A549 (cell line): ENCODE results near the gene CCDC137. TPM values are rescaled to one million over a fixed set of nuclear protein-coding genes. Genes with fewer than 3 reads are reported as not detected.
A peak's percentile ranks its signal among the peaks of the same experiment; 100 is the strongest.
"Not testable (repeated sequence)": the region's sequence is repeated elsewhere in the genome, so short reads cannot be mapped to it uniquely, and the experiment has no call there.

Source experiments
- ATAC-seq, 2 experiments: fragments of 200-7000 bp in 1 of 2; fragments of >200 bp in 1 of 2; cut with Nextera tagmentation in 1 of 2; cut with Tn5 transposase in 1 of 2; 3 replicates each; pipeline versions ENCODE4 v1.8.0 to v1.9.1; 2018 to 2020; ENCODE audit warnings: mild to moderate bottlenecking in 1 of 2, moderate library complexity in 1 of 2
- CTCF ChIA-PET: fragments of 300-600 bp; sonication (Branson Sonifier 250); formaldehyde crosslinking; extraction: SDS; loops from one replicate; lab custom pipeline; 2021; ENCODE audit warnings: antibody characterized with exemption, inconsistent platforms; lab: Yijun Ruan, JAX
- POLR2A ChIA-PET: fragments of 350-600 bp; formaldehyde crosslinking; extraction: SDS; loops from one replicate; lab custom pipeline; 2021; ENCODE audit warnings: antibody characterized with exemption, inconsistent platforms; lab: Yijun Ruan, JAX
- DNase-seq, 2 experiments: peaks; one replicate each; pipeline versions ENCODE4 v3.0.0 to v3.0.0-alpha.2; 2011 to 2016; ENCODE audit warnings: low read depth in 1 of 2, low spot score in 1 of 2
- FAIRE-seq: peaks from 2 replicates; lab custom pipeline; 2011; peaks lifted over from hg19 to GRCh38; lab: Jason Lieb, UNC
- H3K27ac ChIP-seq, 2 experiments: fragments of >200 bp; sonication (Bioruptor Twin); formaldehyde crosslinking; 3 replicates each; pipeline ENCODE4 v1.5.1; 2016 to 2017
- H3K4me1 ChIP-seq: fragments of >200 bp; sonication (Bioruptor Twin); formaldehyde crosslinking; 3 replicates; pipeline ENCODE4 v1.6.1; 2016
- H3K4me2 ChIP-seq: fragments of >200 bp; sonication (Bioruptor Twin); formaldehyde crosslinking; 3 replicates; pipeline ENCODE4 v1.6.1; 2016
- H3K4me3 ChIP-seq: fragments of >200 bp; sonication (Bioruptor Twin); formaldehyde crosslinking; 3 replicates; pipeline ENCODE4 v1.5.1; 2016
- H3K9me3 ChIP-seq: fragments of >200 bp; sonication (Bioruptor Twin); formaldehyde crosslinking; 3 replicates; pipeline ENCODE4 v1.6.1; 2016
- BCL3 ChIP-seq: fragments of >200 bp; sonication (Bioruptor Twin); formaldehyde crosslinking; IDR thresholded peaks from 3 replicates; pipeline ENCODE4 v1.6.1; 2016
- CBX8 ChIP-seq: fragments of 200-600 bp; sonication (generic); IDR thresholded peaks from 2 replicates; pipeline ENCODE4 v1.6.1; 2016
- CHD2 ChIP-seq: fragments of 150-350 bp; IDR thresholded peaks from 2 replicates; pipeline ENCODE4 v1.6.1; 2014; ENCODE audit warnings: low read length; ENCODE audit not compliant: partially characterized antibody
- EHF ChIP-seq: fragments of 250-450 bp; sonication (Bioruptor Pico); IDR thresholded peaks from 2 replicates; pipeline ENCODE4 v1.5.0; 2020; ENCODE audit warnings: mild to moderate bottlenecking
- ESRRA ChIP-seq: fragments of 150-350 bp; IDR thresholded peaks from 2 replicates; pipeline ENCODE4 v1.6.1; 2014; ENCODE audit warnings: mild to moderate bottlenecking, low read length, borderline replicate concordance
- FOSB ChIP-seq: fragments of 250-450 bp; sonication (Bioruptor Pico); IDR thresholded peaks from 2 replicates; pipeline ENCODE4 v1.5.0; 2020; ENCODE audit warnings: mild to moderate bottlenecking, moderate library complexity
- FOXS1 ChIP-seq: fragments of 250-450 bp; sonication (Bioruptor Pico); IDR thresholded peaks from 2 replicates; pipeline ENCODE4 v1.5.0; 2020; ENCODE audit warnings: mild to moderate bottlenecking, moderate library complexity
- GATA3 ChIP-seq: IDR thresholded peaks from 2 replicates; pipeline ENCODE4 v1.6.1; 2012; ENCODE audit warnings: borderline replicate concordance
- HDAC2 ChIP-seq: fragments of 200-600 bp; sonication (generic); IDR thresholded peaks from 2 replicates; pipeline ENCODE4 v1.6.1; 2016
- HEYL ChIP-seq: fragments of 250-450 bp; sonication (Bioruptor Pico); IDR thresholded peaks from 2 replicates; pipeline ENCODE4 v1.8.0; 2021; ENCODE audit warnings: mild to moderate bottlenecking, moderate library complexity
- HOXB13 ChIP-seq: fragments of 250-450 bp; sonication (Bioruptor Pico); IDR thresholded peaks from 2 replicates; pipeline ENCODE4 v1.5.0; 2020; ENCODE audit warnings: low read depth, mild to moderate bottlenecking, moderate library complexity
- JUN ChIP-seq, 2 experiments: fragments of >200 bp; sonication (Bioruptor Twin); formaldehyde crosslinking; IDR thresholded peaks; 2 replicates in 1 of 2; 3 replicates in 1 of 2; pipeline ENCODE4 v1.6.1; 2016 to 2017
- MAZ ChIP-seq: fragments of 150-350 bp; IDR thresholded peaks from 2 replicates; pipeline ENCODE4 v1.6.1; 2014; ENCODE audit warnings: antibody characterized with exemption, low read depth, low read length, borderline replicate concordance
- NPAS2 ChIP-seq: fragments of 250-450 bp; sonication (Bioruptor Pico); IDR thresholded peaks from 2 replicates; pipeline ENCODE4 v1.8.0; 2022; ENCODE audit warnings: mild to moderate bottlenecking, moderate library complexity, borderline replicate concordance
- PBX3 ChIP-seq: IDR thresholded peaks from 2 replicates; pipeline ENCODE4 v1.6.1; 2012
- PHF8 ChIP-seq: fragments of 200-600 bp; sonication (generic); IDR thresholded peaks from 2 replicates; pipeline ENCODE4 v1.6.1; 2016; ENCODE audit warnings: low read depth, mild to moderate bottlenecking, antibody characterized with exemption, moderate library complexity, borderline replicate concordance
- RARB ChIP-seq: fragments of 250-450 bp; sonication (Bioruptor Pico); IDR thresholded peaks from 2 replicates; pipeline ENCODE4 v1.8.0; 2021; ENCODE audit warnings: mild to moderate bottlenecking, moderate library complexity
- RCOR1 ChIP-seq: fragments of 150-350 bp; IDR thresholded peaks from 2 replicates; pipeline ENCODE4 v1.6.1; 2014; ENCODE audit warnings: antibody characterized with exemption, low read length, low read depth
- TFCP2L1 ChIP-seq: fragments of 250-450 bp; sonication (Bioruptor Pico); IDR thresholded peaks from 2 replicates; pipeline ENCODE4 v1.5.0; 2021; ENCODE audit warnings: mild to moderate bottlenecking
- TP53 ChIP-seq: fragments of 250-450 bp; sonication (Bioruptor Pico); IDR thresholded peaks from 2 replicates; pipeline ENCODE4 v1.5.0; 2021; ENCODE audit warnings: mild to moderate bottlenecking, moderate library complexity
- WGBS: methylation state at CpG from one replicate; pipeline ENCODE4 v1.1.6; 2017; ENCODE audit errors: missing lambda C conversion rate; 5-methylcytosine and 5-hydroxymethylcytosine counted together
- polyA plus RNA-seq, 4 experiments: library from polyadenylated mRNA; depleted of rRNA in 3 of 4; stranded (reverse); fragments of >200 nt; fragmentation: RNase III in 1 of 4; extraction: RNeasy Plus Mini Kit Qiagen cat#74134 plus additional on column Dnase treatment in 1 of 4; gene quantifications; 2 replicates in 3 of 4; 3 replicates in 1 of 4; pipeline ENCODE4 v1.2.3, GENCODE V29; 2011 to 2017
- TF ChIP-seq, protein P1 (sequence below): IDR thresholded peaks from 2 replicates; pipeline ENCODE4 v1.6.1; 2012; ENCODE audit warnings: low read depth, borderline replicate concordance

Gene CCDC137
- polyA plus RNA-seq, 2 of the 4 experiments (the other 2 are of a cell fraction): 22.6 to 55.0 TPM

DNA sequence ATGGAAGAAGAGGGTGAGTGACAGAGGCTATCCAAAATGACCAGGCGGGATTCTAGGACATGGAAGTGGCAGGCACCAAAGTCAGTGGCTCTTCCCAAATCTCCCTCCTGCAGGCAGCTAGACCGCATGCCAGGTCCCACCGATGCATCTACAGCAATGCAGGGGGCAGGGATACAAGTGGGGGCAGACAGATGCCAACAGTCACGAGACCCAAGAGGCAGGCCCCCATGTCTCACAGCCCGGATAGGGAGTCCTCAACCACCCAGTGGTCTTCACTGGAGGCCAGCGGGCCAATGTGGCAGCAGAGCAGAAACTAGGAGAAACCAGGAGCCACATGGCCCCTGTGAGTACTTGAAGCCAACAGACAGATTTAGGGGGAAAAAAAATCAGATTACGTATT lies 49.7 kb upstream of the CCDC137 start:
- H3K27ac ChIP-seq: no peak overlapping the region
- no peak for TF ChIP-seq RARB (CRISPR knock-in tag)
- no peak for TF ChIP-seq BCL3
- TF ChIP-seq CHD2: no peak
- no peak for TF ChIP-seq PBX3
- no peak for TF ChIP-seq ESRRA
- TF ChIP-seq, all 56 proteins: peak for 0
- POLR2A ChIA-PET: no interaction called here
- H3K9me3 ChIP-seq: no peaks in the 10 kb centered on the region
- no peak overlapping the region for H3K4me2 ChIP-seq
- FAIRE-seq (no peak), ATAC-seq (no peak), DNase-seq (no peak)
- H3K4me1 ChIP-seq: no peaks in the 10 kb centered on the region
- no peak overlapping the region for H3K4me3 ChIP-seq
- 65% methylated on average over 7 of the region's 7 CpGs for WGBS
- CTCF ChIA-PET: interaction anchor here (1.2 to 7.1 kb wide), 2 partner anchors 11 to 16 kb away, joined by 3 to 59 read pairs; no protein-coding TSS in a partner anchor

- not testable (repeated sequence) for ATAC-seq, FAIRE-seq
Observed at GRCh38 chr17:81618307-81618706, 48.2 kb upstream of the CCDC137 start.

GRCh38 chr17:81621494-81622130 lies 44.9 kb upstream of the CCDC137 start:
- ChIA-PET POLR2A (no interaction called here), CTCF (interaction anchor here (1.0 to 3.6 kb wide), 3 partner anchors 9 to 27 kb away, joined by 3 to 24 read pairs (median 6); no protein-coding TSS in a partner anchor)
- Histone ChIP-seq H3K4me1 (no peaks in the 10 kb centered on the region), H3K9me3 (no peaks in the 10 kb centered on the region), H3K27ac (no peak overlapping the region), H3K4me2 (no peak overlapping the region), H3K4me3 (no peak overlapping the region)
- WGBS: 91% methylated on average over 11 of the region's 11 CpGs
- ATAC-seq (peak; percentile 52 to 62; a peak in 4 of 6 replicates), DNase-seq (no peak), FAIRE-seq (no peak)
- no peak for TF ChIP-seq BCL3
- no peak for TF ChIP-seq RCOR1
- TF ChIP-seq HOXB13 (CRISPR knock-in tag): no peak
- TF ChIP-seq TP53 (CRISPR knock-in tag): no peak
- TF ChIP-seq NPAS2 (CRISPR knock-in tag): no peak
- TF ChIP-seq, protein P1, sequence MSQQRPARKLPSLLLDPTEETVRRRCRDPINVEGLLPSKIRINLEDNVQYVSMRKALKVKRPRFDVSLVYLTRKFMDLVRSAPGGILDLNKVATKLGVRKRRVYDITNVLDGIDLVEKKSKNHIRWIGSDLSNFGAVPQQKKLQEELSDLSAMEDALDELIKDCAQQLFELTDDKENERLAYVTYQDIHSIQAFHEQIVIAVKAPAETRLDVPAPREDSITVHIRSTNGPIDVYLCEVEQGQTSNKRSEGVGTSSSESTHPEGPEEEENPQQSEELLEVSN: no peak
- no peak for TF ChIP-seq FOXS1 (CRISPR knock-in tag)
- no peak for TF ChIP-seq FOSB (CRISPR knock-in tag)
- TF ChIP-seq TFCP2L1 (CRISPR knock-in tag): no peak

More at GRCh38 chr17:81618307-81618706, 48.2 kb upstream of the CCDC137 start:
- H3K27ac ChIP-seq, POLR2A ChIA-PET, H3K9me3 ChIP-seq, H3K4me1 ChIP-seq, H3K4me3 ChIP-seq, DNase-seq, H3K4me2 ChIP-seq, CTCF ChIA-PET: not testable (repeated sequence)
- WGBS: 100% methylated on average over 3 of the region's 36 CpGs

DNA sequence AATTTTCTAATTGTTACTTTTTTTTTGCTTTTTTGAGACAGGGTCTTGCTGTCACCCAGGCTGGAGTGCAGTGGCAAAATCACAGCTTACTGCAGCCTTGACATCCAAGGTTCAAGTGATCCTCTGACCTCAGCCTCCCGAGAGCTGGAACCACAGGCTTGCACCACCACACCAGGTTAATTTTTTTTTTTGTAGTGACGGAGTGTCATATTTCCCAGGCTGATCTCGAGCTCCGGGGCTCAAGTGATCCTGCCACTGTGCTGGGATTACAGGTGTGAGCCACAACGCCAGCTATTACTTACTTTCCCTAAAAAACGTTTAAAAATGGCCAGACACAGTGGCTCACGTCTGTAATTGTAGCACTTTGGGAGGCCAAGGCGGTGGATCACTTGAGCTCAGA lies 36.3 kb upstream of the CCDC137 start:
- Histone ChIP-seq H3K4me2 (no peak overlapping the region), H3K4me3 (no peak overlapping the region), H3K9me3 (no peaks in the 10 kb centered on the region), H3K4me1 (peaks cover 10% of the 10 kb centered on the region), H3K27ac (no peak overlapping the region)
- POLR2A ChIA-PET: no interaction called here
- TF ChIP-seq RARB (CRISPR knock-in tag): no peak
- TF ChIP-seq HDAC2: no peak
- no peak for TF ChIP-seq HEYL (CRISPR knock-in tag)
- TF ChIP-seq PHF8: no peak
- no peak for TF ChIP-seq JUN (IDR thresholded peaks at IDR 0.05)
- no peak for TF ChIP-seq PBX3
- no peak for TF ChIP-seq EHF
- no peak for TF ChIP-seq GATA3
- TF ChIP-seq NPAS2 (CRISPR knock-in tag): no peak
- no peak for TF ChIP-seq MAZ
- TF ChIP-seq CBX8: no peak
- TF ChIP-seq HOXB13 (CRISPR knock-in tag): no peak
- TF ChIP-seq BCL3: no peak
- ATAC-seq (no peak), DNase-seq (no peak), FAIRE-seq (no peak)
- 89% methylated on average over 8 of the region's 8 CpGs for WGBS
- CTCF ChIA-PET: interaction anchor here (1.2 to 4.6 kb wide), 5 partner anchors 9 to 111 kb away, joined by 3 to 20 read pairs (median 4); no protein-coding TSS in a partner anchor
